SU-DHL-6 (cell line): ENCODE data around the gene CYP2S1.

Experiments used
- H2AFZ ChIP-seq: fragments of 200-600 bp; sonication (generic); 2 replicates; pipeline ENCODE4 v1.6.1; 2014; ENCODE audit warnings: low read depth, mild to moderate bottlenecking, moderate library complexity, mixed read lengths, antibody characterized with exemption, low read length; ENCODE audit not compliant: severe bottlenecking
- H3F3A ChIP-seq: fragments of 200-600 bp; shearing (Covaris generic); 2 replicates; pipeline ENCODE4 v1.6.0; 2016; ENCODE audit warnings: antibody characterized with exemption, mild to moderate bottlenecking; ENCODE audit not compliant: insufficient read depth
- H3K27ac ChIP-seq: fragments of 200-600 bp; sonication (generic); 2 replicates; pipeline ENCODE4 v1.5.1; 2016; ENCODE audit warnings: low read depth, mild to moderate bottlenecking, low read length, moderate library complexity, mixed read lengths
- H3K27me3 ChIP-seq: fragments of 200-600 bp; sonication (generic), shearing (Covaris generic); 2 replicates; pipeline ENCODE4 v1.6.0; 2014; ENCODE audit warnings: mild to moderate bottlenecking, low read length
- H3K36me3 ChIP-seq: fragments of 200-600 bp; sonication (generic); 2 replicates; pipeline ENCODE4 v1.6.1; 2014; ENCODE audit warnings: mild to moderate bottlenecking, low read length, mixed read lengths
- H3K4me2 ChIP-seq: fragments of 300-600, 200-600 bp; shearing (Covaris generic), sonication (generic); 2 replicates; pipeline ENCODE4 v1.6.0; 2014; ENCODE audit warnings: low read length, low read depth, mild to moderate bottlenecking; ENCODE audit not compliant: poor library complexity, severe bottlenecking
- H3K4me3 ChIP-seq: fragments of 200-600 bp; sonication (generic); 2 replicates; pipeline ENCODE4 v1.5.1; 2014; ENCODE audit warnings: antibody characterized with exemption, low read length, mild to moderate bottlenecking, mixed read lengths; ENCODE audit not compliant: insufficient read depth, poor library complexity, severe bottlenecking
- H3K79me2 ChIP-seq: fragments of 200-600 bp; sonication (generic); 2 replicates; pipeline ENCODE4 v1.6.1; 2014; ENCODE audit warnings: mild to moderate bottlenecking, low read length, moderate library complexity; ENCODE audit not compliant: insufficient read depth
- H3K9ac ChIP-seq: fragments of 200-600 bp; sonication (generic); 2 replicates; pipeline ENCODE4 v1.7.0; 2014; ENCODE audit warnings: mild to moderate bottlenecking, low read length
- H3K9me2 ChIP-seq: fragments of 200-600 bp; sonication (generic); replicated peaks from 2 replicates; pipeline ENCODE4 v1.6.1; 2014; ENCODE audit warnings: low read length; ENCODE audit not compliant: insufficient read depth
- H3K9me3 ChIP-seq: fragments of 200-600 bp; sonication (generic); 2 replicates; pipeline ENCODE4 v1.6.1; 2014; ENCODE audit warnings: low read length, mixed read lengths; ENCODE audit not compliant: insufficient read depth
- H4K20me1 ChIP-seq: fragments of 200-600 bp; sonication (generic); 2 replicates; pipeline ENCODE4 v1.6.1; 2014; ENCODE audit warnings: low read depth, mild to moderate bottlenecking, antibody characterized with exemption, low read length, moderate library complexity, mixed read lengths
- CTCF ChIP-seq: fragments of 200-600 bp; sonication (generic); IDR thresholded peaks from one replicate; pipeline ENCODE4 v1.5.1; 2017; ENCODE audit warnings: antibody characterized with exemption, mild to moderate bottlenecking, low read length, moderate library complexity; ENCODE audit not compliant: insufficient read depth, poor library complexity, severe bottlenecking
- EZH2phosphoT487 ChIP-seq: fragments of 200-600 bp; sonication (generic), shearing (Covaris generic); conservative IDR thresholded peaks from 2 replicates; pipeline ENCODE4 v1.6.1; 2018; ENCODE audit warnings: mild to moderate bottlenecking, antibody characterized with exemption, low read length, moderate library complexity, mixed read lengths

Gene CYP2S1

GRCh38 chr19:41253660-41254059 is 60.6 kb downstream of the CYP2S1 start:
- Histone ChIP-seq H3K4me2 (no peak overlapping the region), H3K27me3 (no peaks in the 10 kb centered on the region), H3K9me3 (no peaks in the 10 kb centered on the region), H3K36me3 (no peaks in the 10 kb centered on the region), H3K4me3 (no peak overlapping the region), H3K27ac (no peak overlapping the region), H3K9ac (no peak overlapping the region), H3K79me2 (no peaks in the 10 kb centered on the region), H3F3A (no peaks in the 10 kb centered on the region), H3K9me2 (no peaks in the 10 kb centered on the region), H4K20me1 (no peaks in the 10 kb centered on the region), H2AFZ (no peak overlapping the region)
- no peak for TF ChIP-seq EZH2phosphoT487
- TF ChIP-seq CTCF = no peak

- Histone ChIP-seq H3F3A (no peaks in the 10 kb centered on the region), H3K36me3 (no peaks in the 10 kb centered on the region), H3K9me2 (no peaks in the 10 kb centered on the region), H3K4me3 (no peak overlapping the region), H3K9me3 (no peaks in the 10 kb centered on the region), H4K20me1 (no peaks in the 10 kb centered on the region), H3K27me3 (no peaks in the 10 kb centered on the region), H3K27ac (no peak overlapping the region), H3K79me2 (no peaks in the 10 kb centered on the region), H3K4me2 (no peak overlapping the region), H2AFZ (no peak overlapping the region), H3K9ac (no peak overlapping the region)
- no peak for TF ChIP-seq EZH2phosphoT487
Measured at GRCh38 chr19:41255171-41255570, 62.2 kb downstream of the CYP2S1 start.
